ENCODE results near the gene SYT1.
"Not testable (repeated sequence)": the region's sequence is repeated elsewhere in the genome, so short reads cannot be mapped to it uniquely, and the experiment has no call there.

The SYT1 gene

GRCh38 chr12:78835493-78835892, 29.1 kb upstream of the SYT1 start:
- Histone ChIP-seq H3K27me3 (ENCODE audit: control insufficient read depth, insufficient read depth, low read length) (no peaks in the 10 kb centered on the region), H3K4me3 (ENCODE audit: low read depth, low read length) (no peak overlapping the region), H3K36me3 (ENCODE audit: control insufficient read depth, insufficient read depth, low read length) (no peaks in the 10 kb centered on the region), H2AFZ (no peak overlapping the region), H3K4me2 (ENCODE audit: low read length) (no peak overlapping the region), H3K4me1 (no peaks in the 10 kb centered on the region), H3K79me2 (no peaks in the 10 kb centered on the region), H3K27ac (no peak overlapping the region), H3K9me3 (ENCODE audit: control insufficient read depth, low read length) (no peaks in the 10 kb centered on the region), H3K9ac (no peak overlapping the region)
- TF ChIP-seq, protein P1, sequence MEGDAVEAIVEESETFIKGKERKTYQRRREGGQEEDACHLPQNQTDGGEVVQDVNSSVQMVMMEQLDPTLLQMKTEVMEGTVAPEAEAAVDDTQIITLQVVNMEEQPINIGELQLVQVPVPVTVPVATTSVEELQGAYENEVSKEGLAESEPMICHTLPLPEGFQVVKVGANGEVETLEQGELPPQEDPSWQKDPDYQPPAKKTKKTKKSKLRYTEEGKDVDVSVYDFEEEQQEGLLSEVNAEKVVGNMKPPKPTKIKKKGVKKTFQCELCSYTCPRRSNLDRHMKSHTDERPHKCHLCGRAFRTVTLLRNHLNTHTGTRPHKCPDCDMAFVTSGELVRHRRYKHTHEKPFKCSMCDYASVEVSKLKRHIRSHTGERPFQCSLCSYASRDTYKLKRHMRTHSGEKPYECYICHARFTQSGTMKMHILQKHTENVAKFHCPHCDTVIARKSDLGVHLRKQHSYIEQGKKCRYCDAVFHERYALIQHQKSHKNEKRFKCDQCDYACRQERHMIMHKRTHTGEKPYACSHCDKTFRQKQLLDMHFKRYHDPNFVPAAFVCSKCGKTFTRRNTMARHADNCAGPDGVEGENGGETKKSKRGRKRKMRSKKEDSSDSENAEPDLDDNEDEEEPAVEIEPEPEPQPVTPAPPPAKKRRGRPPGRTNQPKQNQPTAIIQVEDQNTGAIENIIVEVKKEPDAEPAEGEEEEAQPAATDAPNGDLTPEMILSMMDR (IDR thresholded peaks at IDR 0.05): no peak

- H3K4me1 ChIP-seq; H3K27ac ChIP-seq; H3K79me2 ChIP-seq; H3K27me3 ChIP-seq (ENCODE audit: control insufficient read depth, insufficient read depth, low read length); H3K9me3 ChIP-seq (ENCODE audit: control insufficient read depth, low read length); H3K9ac ChIP-seq; H2AFZ ChIP-seq; H3K4me3 ChIP-seq (ENCODE audit: low read depth, low read length); H3K4me2 ChIP-seq (ENCODE audit: low read length); H3K36me3 ChIP-seq (ENCODE audit: control insufficient read depth, insufficient read depth, low read length): not testable (repeated sequence)
These were observed 24.0 kb upstream of the SYT1 start for GRCh38 chr12:78840518-78841019.

DNA sequence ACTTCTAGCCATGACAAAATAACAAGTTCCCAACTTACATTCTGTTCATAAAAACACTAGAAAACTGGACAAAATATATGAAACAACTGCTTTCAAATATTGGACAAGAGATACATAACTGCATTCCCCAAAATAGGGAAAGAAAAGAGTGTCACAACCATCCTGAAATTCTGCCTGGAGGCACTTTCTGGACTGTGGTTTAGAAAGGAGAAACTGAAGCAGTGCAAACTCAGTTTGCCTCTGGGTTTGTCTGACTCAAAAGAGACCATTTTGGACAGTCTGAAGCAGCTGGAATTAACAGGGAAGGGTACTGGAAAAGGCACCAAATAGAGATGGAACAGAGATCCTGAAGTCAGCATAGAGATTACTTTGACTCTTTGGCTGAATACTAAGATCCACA, 11.3 kb upstream of the SYT1 start:
- Histone ChIP-seq H3K4me1 (no peaks in the 10 kb centered on the region), H3K27me3 (ENCODE audit: control insufficient read depth, insufficient read depth, low read length) (no peaks in the 10 kb centered on the region), H3K4me2 (ENCODE audit: low read length) (no peak overlapping the region)

GRCh38 chr12:78863482-78864402, 832 bp upstream of the SYT1 start:
- H3K27ac ChIP-seq: no peak overlapping the region
- no peaks in the 10 kb centered on the region for H3K9me3 ChIP-seq (ENCODE audit: control insufficient read depth, low read length)
- H3K9ac ChIP-seq: no peak overlapping the region
- TF ChIP-seq, protein P1 (IDR thresholded peaks at IDR 0.05): no peak
- H3K4me2 ChIP-seq (ENCODE audit: low read length): peak overlapping the region; percentile 81
- no peaks in the 10 kb centered on the region for H3K79me2 ChIP-seq
- H3K27me3 ChIP-seq (ENCODE audit: control insufficient read depth, insufficient read depth, low read length): no peaks in the 10 kb centered on the region
- peak overlapping the region; percentile 46 for H3K4me3 ChIP-seq (ENCODE audit: low read depth, low read length)
- H3K4me1 ChIP-seq: no peaks in the 10 kb centered on the region
- no peaks in the 10 kb centered on the region for H3K36me3 ChIP-seq (ENCODE audit: control insufficient read depth, insufficient read depth, low read length)
- peak overlapping the region; percentile 56 for H2AFZ ChIP-seq

More for the DNA sequence above, 11.3 kb upstream of the SYT1 start:
- TF ChIP-seq, protein P1 (IDR thresholded peaks at IDR 0.05): no peak
- Histone ChIP-seq H3K9ac (no peak overlapping the region), H3K79me2 (no peaks in the 10 kb centered on the region), H3K36me3 (ENCODE audit: control insufficient read depth, insufficient read depth, low read length) (no peaks in the 10 kb centered on the region), H3K4me3 (ENCODE audit: low read depth, low read length) (no peak overlapping the region), H2AFZ (no peak overlapping the region), H3K27ac (no peak overlapping the region), H3K9me3 (ENCODE audit: control insufficient read depth, low read length) (no peaks in the 10 kb centered on the region)

GRCh38 chr12:78864870-78865463, 393 bp downstream of the SYT1 start:
- no peak overlapping the region for H3K4me2 ChIP-seq (ENCODE audit: low read length)
- H3K79me2 ChIP-seq: no peaks in the 10 kb centered on the region
- no peak overlapping the region for H3K27ac ChIP-seq
- H3K9me3 ChIP-seq (ENCODE audit: control insufficient read depth, low read length): no peaks in the 10 kb centered on the region
- no peaks in the 10 kb centered on the region for H3K4me1 ChIP-seq
- TF ChIP-seq, protein P1 (IDR thresholded peaks at IDR 0.05): no peak
- H3K4me3 ChIP-seq (ENCODE audit: low read depth, low read length): no peak overlapping the region
- no peaks in the 10 kb centered on the region for H3K36me3 ChIP-seq (ENCODE audit: control insufficient read depth, insufficient read depth, low read length)
- H3K27me3 ChIP-seq (ENCODE audit: control insufficient read depth, insufficient read depth, low read length): no peaks in the 10 kb centered on the region
- peak overlapping the region; percentile 6 for H2AFZ ChIP-seq
- H3K9ac ChIP-seq: no peak overlapping the region

Data from parathyroid adenoma (tissue), 2 donors.